Endometrium (tissue), 2 donors: Measurements from ENCODE around the gene DCDC1.
A peak's percentile ranks its signal among the peaks of the same experiment; 100 is the strongest.

Source experiments
- FAIRE-seq: peaks from 2 replicates; lab custom pipeline; 2012; peaks lifted over from hg19 to GRCh38; lab: Jason Lieb, UNC
- donor health status: control.
- donor health status: control.

DCDC1 gene, protein sequence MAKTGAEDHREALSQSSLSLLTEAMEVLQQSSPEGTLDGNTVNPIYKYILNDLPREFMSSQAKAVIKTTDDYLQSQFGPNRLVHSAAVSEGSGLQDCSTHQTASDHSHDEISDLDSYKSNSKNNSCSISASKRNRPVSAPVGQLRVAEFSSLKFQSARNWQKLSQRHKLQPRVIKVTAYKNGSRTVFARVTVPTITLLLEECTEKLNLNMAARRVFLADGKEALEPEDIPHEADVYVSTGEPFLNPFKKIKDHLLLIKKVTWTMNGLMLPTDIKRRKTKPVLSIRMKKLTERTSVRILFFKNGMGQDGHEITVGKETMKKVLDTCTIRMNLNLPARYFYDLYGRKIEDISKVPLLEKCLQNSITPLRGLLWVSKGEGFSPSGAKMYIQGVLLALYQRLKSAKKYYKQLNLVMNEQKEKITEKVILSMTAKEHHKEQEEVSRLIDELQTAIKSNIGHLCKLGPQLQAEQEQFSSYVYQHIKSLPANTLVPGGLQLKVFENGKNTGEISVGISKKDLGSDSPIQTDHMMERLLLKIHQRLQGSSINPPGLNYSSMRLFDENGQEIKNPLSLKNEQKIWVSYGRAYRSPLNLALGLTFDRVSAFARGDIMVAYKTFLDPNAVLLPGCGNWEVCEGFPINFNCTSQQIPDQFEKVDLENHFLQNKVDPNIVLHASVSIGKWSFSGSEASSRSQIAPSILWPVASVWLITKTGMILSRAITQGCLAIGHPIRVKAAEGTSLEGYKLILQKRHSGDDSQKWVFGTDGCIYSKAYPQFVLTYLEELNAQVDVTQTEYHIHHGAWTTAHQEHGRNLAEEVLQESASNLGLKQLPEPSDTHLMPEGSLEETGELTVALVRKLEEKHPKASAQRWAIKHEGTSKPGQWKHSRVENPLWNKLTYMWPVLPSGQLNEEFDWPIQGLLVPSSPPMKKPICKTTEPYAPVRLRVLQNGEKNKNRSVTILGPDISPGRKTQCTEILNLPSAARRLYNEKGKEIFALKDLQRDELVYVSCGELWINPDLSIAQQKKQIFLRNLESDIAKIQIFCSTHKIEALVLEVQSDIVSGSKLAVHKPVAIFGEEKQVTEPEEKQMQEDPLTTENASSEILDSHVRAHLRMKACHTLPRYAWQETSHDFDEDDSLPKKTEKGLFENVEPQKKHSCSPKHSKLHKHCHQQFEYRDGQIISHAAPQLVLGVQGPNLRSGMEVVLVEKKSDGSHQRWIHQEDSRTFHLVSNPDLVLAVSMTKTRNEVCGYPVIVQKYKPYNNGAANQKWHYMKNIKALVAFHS (N-terminal part only)

GRCh38 chr11:31369348-31370329 is at the start of gene DCDC1, which contains the start of gene DNAJC24:
Gene DCDC1, minus strand, starts transcription at chr11:31369739. Its CDS starts 41,459 bp downstream, at chr11:31328280.
Gene DNAJC24, plus strand, starts transcription at chr11:31369860. Its CDS starts 889 bp downstream, at chr11:31370749.
- FAIRE-seq: peak; percentile 74

DNA sequence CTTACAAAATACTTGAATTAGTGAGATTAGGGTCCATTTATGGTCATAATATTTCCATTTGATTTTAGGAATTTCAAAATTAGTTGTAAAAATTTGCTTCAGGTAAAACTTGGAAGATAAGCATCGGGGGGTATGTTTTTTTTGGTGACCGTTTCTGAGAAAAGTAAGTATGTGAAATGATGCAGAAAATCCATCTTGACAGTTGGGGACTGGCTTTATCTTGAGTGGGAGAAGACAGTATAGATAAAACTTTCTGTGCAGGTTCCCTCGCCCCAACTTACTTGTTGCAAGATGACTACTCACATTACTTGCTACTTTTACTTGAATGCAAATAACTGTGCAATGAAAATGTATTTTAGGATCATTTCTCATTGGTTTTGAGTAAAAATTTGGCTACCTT is 49.6 kb upstream of the DCDC1 start:
- FAIRE-seq: no peak

DNA sequence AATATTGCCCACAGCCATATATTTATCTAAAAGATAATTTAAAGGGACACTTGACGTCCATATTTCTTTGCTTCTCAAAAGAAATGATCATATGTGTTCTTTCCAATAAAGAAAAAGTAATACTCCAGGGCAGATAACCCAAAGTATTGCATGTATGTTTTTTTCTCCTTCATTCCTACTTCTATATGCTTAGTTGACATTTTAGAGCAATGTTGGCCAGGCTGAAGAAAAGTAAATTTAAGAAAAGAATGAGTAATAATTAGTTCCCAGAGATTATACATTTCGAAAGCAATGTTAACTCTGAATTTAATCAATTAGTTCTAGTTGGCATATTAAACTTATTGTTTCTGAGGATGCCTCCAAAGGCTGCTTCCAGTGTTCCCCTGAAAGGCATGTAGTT is 48.3 kb upstream of the DCDC1 start:
- FAIRE-seq: no peak

DNA sequence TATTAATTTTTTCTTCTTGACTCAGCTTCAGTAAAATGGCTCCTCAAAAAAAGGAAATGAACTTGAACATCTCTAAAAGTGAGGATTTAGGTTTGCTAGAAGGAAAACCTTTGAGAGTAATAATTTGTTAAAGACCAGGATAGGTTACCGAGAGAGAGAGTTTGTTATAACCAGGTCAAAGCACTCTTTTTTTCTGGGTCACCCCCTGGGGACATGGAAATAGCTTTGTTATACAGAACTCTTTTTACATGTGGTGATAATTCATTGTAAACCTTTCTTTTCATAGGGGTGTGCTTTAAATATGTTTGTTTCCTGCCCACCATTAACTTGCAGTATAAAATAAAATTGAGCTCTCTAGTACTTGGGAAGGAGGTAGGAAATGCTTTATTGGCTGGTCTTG is 47.8 kb upstream of the DCDC1 start:
- FAIRE-seq: no peak

DNA sequence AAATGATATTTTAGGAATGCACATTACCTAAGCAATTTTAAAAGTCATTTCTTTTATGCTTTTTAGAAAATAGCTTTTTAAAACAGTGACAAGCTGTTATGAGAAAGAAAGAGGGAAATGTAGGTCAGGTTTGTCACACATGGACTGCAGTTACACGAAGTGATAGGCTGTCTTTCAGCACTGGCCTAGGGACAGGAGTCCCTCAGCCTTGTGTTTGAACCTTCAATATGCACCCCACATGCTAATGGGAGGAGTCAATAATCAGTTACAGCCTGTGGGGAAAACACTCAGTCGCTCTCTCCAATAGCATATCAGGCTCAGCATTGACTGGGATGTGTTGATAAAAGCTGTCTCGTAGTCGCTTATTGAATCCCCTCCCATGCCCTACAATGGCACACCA is 45.9 kb upstream of the DCDC1 start:
- FAIRE-seq: no peak

DNA sequence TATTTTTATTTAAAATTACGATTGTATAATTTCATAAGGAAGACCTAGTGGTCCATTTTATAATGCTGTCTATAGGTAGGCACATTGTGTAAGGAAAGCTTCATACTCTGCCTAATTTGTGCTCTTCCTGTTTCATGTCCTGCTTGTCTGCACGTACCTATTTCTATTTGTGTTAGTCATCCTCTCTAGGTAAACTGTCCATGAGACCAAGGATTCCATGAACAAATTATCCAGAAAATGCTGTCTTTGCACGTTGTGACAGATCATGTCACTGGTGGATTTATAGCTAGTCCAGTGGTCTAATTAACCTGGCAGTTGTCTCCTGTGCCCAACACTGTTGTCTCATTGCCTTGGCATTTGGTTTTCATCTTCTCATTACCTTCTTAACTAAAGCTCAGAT is 44.8 kb upstream of the DCDC1 start:
- no peak for FAIRE-seq

DNA sequence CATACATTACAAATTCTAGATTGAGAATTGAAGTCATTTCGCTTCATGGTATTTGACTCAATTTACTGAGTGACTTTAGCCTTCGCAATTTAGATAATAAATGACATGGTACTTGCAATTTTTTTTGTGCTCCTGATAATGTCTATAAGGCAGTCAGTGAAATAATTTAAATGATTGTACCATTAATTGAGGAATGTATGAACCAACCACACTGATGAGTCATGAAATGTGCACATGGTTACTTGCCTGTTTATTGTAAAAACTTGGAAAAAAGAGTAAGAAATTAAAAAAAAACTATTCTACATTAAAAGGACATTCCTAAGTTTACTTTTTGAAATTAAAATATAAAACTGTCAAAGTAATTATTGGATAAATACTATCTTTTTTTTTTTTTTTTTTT is 43.4 kb upstream of the DCDC1 start:
- FAIRE-seq: no peak

GRCh38 chr11:31408201-31408600 is 38.7 kb upstream of the DCDC1 start:
- no peak for FAIRE-seq

- FAIRE-seq: peak; percentile 95
These were observed 35.1 kb upstream of the DCDC1 start for GRCh38 chr11:31404614-31405013.

DNA sequence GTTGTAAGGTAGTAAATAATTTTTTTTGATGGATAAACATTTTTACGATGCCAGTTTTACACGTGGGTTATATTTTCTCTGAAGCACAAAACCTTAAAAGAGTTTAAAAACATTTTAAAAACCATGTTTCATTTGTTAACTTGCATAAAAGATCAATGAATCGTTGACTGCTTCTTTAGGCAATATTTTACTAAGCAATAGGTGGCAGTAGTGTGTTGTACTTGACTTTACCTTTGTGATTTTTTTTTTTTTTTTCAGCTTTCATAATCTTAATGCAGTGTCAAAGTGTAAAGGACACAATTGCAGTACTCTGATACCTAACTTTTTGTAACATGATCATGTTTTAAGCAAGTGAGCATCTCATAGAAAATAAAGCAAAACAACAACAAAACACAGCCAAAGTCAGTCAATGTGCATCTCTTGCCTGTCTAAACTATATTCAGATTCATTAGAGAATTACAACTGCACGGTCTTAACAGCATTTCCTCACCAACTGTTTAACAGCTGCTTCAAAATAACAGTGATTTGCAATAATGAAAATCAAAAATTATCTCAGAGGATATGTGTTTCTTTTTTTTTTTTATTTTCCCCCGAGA is 27.8 kb upstream of the DCDC1 start:
- peak; percentile 91 for FAIRE-seq

- no peak for FAIRE-seq
These were observed 17.8 kb upstream of the DCDC1 start for GRCh38 chr11:31387379-31387778.

GRCh38 chr11:31383116-31383515 is 13.6 kb upstream of the DCDC1 start:
- no peak for FAIRE-seq

- FAIRE-seq: no peak
These were observed 6.3 kb upstream of the DCDC1 start for GRCh38 chr11:31375879-31376278.

- FAIRE-seq: no peak
These were observed 2.7 kb downstream of the DCDC1 start for GRCh38 chr11:31366795-31367194.

GRCh38 chr11:31361743-31362142 is 7.8 kb downstream of the DCDC1 start:
- FAIRE-seq: no peak

DNA sequence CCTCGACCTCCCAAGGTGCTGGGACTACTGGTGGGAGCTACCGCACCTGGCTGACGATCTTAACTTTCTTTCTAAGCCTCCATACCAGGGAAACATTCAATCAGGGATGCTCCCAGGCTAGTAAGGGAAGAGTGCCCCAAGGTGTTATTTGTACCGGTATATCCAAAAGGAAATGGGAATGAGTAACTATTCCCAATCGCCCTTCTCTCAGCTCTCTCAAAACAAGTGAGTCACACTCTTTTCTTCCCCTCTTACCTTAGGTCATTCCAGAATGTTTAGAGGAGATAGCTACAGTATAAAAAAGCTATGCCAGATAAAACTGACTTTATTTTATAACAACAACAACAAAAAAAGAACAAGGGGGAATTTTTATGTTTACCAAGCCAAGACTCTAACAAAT is 13.7 kb downstream of the DCDC1 start:
- no peak for FAIRE-seq

DNA sequence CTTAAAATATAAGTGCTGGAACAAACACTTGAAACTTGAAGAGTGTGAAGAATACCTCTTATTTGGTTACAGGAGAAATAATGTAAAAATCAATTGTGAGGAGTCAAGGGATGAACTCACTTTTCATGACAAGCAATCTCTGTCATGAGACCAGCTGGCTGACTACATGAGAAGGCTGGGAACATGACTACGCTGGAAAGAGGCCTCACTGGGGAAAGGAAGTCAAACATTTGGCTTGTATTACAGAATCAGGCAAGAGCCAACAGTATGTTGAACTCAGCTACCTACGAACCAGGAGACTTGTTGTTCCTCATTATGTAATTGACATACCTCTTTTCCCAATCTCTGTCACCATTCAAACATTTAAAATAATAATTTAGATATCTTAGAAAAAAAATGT is 14.4 kb downstream of the DCDC1 start:
- no peak for FAIRE-seq

GRCh38 chr11:31351168-31351567 is 18.4 kb downstream of the DCDC1 start:
- no peak for FAIRE-seq

- no peak for FAIRE-seq
These were observed 28.5 kb downstream of the DCDC1 start for GRCh38 chr11:31340903-31341572.

- no peak for FAIRE-seq
These were observed 31.7 kb downstream of the DCDC1 start for GRCh38 chr11:31337806-31338205.
